ENCODE measurements around the gene IL1RAPL1.

The IL1RAPL1 gene

GRCh38 chrX:29478336-29479069 lies 891.3 kb downstream of the IL1RAPL1 start:
- peak; percentile 3 for DNase-seq
- TF ChIP-seq CTCF (IDR thresholded peaks at IDR 0.05; ENCODE audit: low read depth, low read length) = peak; percentile 36
- Histone ChIP-seq H3K27me3 (no peaks in the 10 kb centered on the region), H3K36me3 (no peaks in the 10 kb centered on the region), H3K4me3 (ENCODE audit: low read depth, low read length) (no peak overlapping the region), H3K4me1 (no peaks in the 10 kb centered on the region), H3K9me3 (no peaks in the 10 kb centered on the region)

- DNase-seq = no peak
- Histone ChIP-seq H3K27me3 (no peaks in the 10 kb centered on the region), H3K4me1 (no peaks in the 10 kb centered on the region), H3K36me3 (no peaks in the 10 kb centered on the region), H3K4me3 (ENCODE audit: low read depth, low read length) (no peak overlapping the region), H3K9me3 (no peaks in the 10 kb centered on the region)
- no peak for TF ChIP-seq CTCF (IDR thresholded peaks at IDR 0.05; ENCODE audit: low read depth, low read length)
These were observed 900.0 kb downstream of the IL1RAPL1 start for GRCh38 chrX:29487214-29487613.

GRCh38 chrX:29487714-29488113 lies 900.5 kb downstream of the IL1RAPL1 start:
- Histone ChIP-seq H3K27me3 (no peaks in the 10 kb centered on the region), H3K36me3 (no peaks in the 10 kb centered on the region), H3K4me1 (no peaks in the 10 kb centered on the region), H3K9me3 (no peaks in the 10 kb centered on the region), H3K4me3 (ENCODE audit: low read depth, low read length) (no peak overlapping the region)
- no peak for TF ChIP-seq CTCF (IDR thresholded peaks at IDR 0.05; ENCODE audit: low read depth, low read length)
- no peak for DNase-seq

- DNase-seq = no peak
- H3K4me1 ChIP-seq = no peaks in the 10 kb centered on the region
- H3K27me3 ChIP-seq = no peaks in the 10 kb centered on the region
- TF ChIP-seq CTCF (IDR thresholded peaks at IDR 0.05; ENCODE audit: low read depth, low read length) = no peak
- no peak overlapping the region for H3K4me3 ChIP-seq (ENCODE audit: low read depth, low read length)
- no peaks in the 10 kb centered on the region for H3K36me3 ChIP-seq
- no peaks in the 10 kb centered on the region for H3K9me3 ChIP-seq
These were observed 901.7 kb downstream of the IL1RAPL1 start for GRCh38 chrX:29488919-29489318.

- Histone ChIP-seq H3K36me3 (no peaks in the 10 kb centered on the region), H3K9me3 (no peaks in the 10 kb centered on the region), H3K4me1 (no peaks in the 10 kb centered on the region), H3K27me3 (no peaks in the 10 kb centered on the region), H3K4me3 (ENCODE audit: low read depth, low read length) (no peak overlapping the region)
- TF ChIP-seq CTCF (IDR thresholded peaks at IDR 0.05; ENCODE audit: low read depth, low read length) = no peak
- no peak for DNase-seq
These were observed 903.4 kb downstream of the IL1RAPL1 start for GRCh38 chrX:29490606-29491005.

- Histone ChIP-seq H3K4me3 (ENCODE audit: low read depth, low read length) (no peak overlapping the region), H3K9me3 (no peaks in the 10 kb centered on the region), H3K27me3 (no peaks in the 10 kb centered on the region), H3K4me1 (no peaks in the 10 kb centered on the region), H3K36me3 (no peaks in the 10 kb centered on the region)
- TF ChIP-seq CTCF (IDR thresholded peaks at IDR 0.05; ENCODE audit: low read depth, low read length) = no peak
- no peak for DNase-seq
These were observed 904.4 kb downstream of the IL1RAPL1 start for GRCh38 chrX:29491659-29492058.
